Hepatocyte (in vitro differentiated cells): ENCODE results near the gene OR13A1.

Experiments
- EZH2 ChIP-seq: fragments of 200-600 bp; sonication (generic); IDR thresholded peaks from 2 replicates; pipeline ENCODE4 v1.6.1; 2016; ENCODE audit warnings: antibody characterized with exemption, mild to moderate bottlenecking, borderline replicate concordance
- TF ChIP-seq, protein P1 (sequence below): fragments of 200-600 bp; sonication (generic); IDR thresholded peaks from 2 replicates; pipeline ENCODE4 v1.5.1; 2016; ENCODE audit warnings: antibody characterized with exemption, mild to moderate bottlenecking; ENCODE audit not compliant: poor library complexity

DNA sequence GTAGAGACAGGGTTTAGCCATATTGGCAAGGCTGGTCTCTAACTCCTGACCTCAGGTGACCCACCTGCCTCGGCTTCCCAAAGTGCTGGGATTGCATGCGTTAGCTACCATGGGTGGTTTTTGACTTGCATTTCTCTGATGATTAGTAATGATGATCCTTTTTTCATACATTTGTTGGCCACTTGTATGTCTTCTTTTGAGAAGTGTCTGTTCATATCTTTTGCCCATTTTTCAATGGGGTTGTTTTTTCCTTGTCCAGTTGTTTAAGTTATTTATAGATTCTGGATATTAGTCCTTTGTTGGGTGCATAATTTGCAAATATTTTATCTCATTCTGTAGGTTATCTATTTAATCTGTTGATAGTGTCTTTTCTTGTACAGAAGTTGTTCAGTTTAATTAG, 4.3 kb upstream of the OR13A1 start:
- TF ChIP-seq, protein P1, sequence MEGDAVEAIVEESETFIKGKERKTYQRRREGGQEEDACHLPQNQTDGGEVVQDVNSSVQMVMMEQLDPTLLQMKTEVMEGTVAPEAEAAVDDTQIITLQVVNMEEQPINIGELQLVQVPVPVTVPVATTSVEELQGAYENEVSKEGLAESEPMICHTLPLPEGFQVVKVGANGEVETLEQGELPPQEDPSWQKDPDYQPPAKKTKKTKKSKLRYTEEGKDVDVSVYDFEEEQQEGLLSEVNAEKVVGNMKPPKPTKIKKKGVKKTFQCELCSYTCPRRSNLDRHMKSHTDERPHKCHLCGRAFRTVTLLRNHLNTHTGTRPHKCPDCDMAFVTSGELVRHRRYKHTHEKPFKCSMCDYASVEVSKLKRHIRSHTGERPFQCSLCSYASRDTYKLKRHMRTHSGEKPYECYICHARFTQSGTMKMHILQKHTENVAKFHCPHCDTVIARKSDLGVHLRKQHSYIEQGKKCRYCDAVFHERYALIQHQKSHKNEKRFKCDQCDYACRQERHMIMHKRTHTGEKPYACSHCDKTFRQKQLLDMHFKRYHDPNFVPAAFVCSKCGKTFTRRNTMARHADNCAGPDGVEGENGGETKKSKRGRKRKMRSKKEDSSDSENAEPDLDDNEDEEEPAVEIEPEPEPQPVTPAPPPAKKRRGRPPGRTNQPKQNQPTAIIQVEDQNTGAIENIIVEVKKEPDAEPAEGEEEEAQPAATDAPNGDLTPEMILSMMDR, result no peak
- TF ChIP-seq EZH2, result no peak
